ENCODE data around the gene ZBTB42. TPM values are rescaled to one million over a fixed set of nuclear protein-coding genes. Genes with fewer than 3 reads are reported as not detected.

Gene ZBTB42
- total and polyA plus RNA-seq, 2 of the 13 experiments (the other 11 are each of a cell fraction or from before 2014, with no cell fraction given) = 2.8 to 4.2 TPM

DNA sequence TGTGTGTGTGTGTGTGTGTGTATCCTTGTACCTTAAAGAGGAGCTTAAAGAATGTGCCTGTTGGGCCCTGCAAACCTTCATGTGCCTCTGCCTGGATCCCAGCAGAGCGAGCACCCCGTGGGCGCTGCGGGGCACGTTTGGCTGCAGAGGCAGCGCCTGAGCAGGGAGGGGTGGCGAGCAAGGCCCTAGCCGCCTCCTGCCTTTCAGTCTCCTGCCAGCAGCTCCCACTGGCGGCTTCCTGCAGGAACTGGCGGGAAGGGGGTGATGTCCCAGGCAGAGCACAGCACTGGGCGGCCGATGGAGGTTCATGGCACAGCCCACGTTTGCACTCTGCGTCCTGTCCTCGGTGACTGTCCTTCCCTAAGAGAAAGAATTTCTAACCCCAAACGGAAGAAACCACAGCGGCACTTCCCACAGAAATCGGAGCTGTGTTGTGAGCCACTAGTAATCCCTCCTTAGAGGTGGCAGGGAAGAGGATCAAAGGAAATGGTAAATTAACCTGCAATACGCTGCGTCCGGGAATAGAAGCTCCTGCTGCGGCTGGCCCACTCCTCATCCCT lies 19.8 kb downstream of the ZBTB42 start (continued):
- TF ChIP-seq, protein P1, sequence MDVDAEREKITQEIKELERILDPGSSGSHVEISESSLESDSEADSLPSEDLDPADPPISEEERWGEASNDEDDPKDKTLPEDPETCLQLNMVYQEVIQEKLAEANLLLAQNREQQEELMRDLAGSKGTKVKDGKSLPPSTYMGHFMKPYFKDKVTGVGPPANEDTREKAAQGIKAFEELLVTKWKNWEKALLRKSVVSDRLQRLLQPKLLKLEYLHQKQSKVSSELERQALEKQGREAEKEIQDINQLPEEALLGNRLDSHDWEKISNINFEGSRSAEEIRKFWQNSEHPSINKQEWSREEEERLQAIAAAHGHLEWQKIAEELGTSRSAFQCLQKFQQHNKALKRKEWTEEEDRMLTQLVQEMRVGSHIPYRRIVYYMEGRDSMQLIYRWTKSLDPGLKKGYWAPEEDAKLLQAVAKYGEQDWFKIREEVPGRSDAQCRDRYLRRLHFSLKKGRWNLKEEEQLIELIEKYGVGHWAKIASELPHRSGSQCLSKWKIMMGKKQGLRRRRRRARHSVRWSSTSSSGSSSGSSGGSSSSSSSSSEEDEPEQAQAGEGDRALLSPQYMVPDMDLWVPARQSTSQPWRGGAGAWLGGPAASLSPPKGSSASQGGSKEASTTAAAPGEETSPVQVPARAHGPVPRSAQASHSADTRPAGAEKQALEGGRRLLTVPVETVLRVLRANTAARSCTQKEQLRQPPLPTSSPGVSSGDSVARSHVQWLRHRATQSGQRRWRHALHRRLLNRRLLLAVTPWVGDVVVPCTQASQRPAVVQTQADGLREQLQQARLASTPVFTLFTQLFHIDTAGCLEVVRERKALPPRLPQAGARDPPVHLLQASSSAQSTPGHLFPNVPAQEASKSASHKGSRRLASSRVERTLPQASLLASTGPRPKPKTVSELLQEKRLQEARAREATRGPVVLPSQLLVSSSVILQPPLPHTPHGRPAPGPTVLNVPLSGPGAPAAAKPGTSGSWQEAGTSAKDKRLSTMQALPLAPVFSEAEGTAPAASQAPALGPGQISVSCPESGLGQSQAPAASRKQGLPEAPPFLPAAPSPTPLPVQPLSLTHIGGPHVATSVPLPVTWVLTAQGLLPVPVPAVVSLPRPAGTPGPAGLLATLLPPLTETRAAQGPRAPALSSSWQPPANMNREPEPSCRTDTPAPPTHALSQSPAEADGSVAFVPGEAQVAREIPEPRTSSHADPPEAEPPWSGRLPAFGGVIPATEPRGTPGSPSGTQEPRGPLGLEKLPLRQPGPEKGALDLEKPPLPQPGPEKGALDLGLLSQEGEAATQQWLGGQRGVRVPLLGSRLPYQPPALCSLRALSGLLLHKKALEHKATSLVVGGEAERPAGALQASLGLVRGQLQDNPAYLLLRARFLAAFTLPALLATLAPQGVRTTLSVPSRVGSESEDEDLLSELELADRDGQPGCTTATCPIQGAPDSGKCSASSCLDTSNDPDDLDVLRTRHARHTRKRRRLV (CRISPR knock-in tag; IDR thresholded peaks at IDR 0.05) = no peak
- peak; percentile 91 for TF ChIP-seq ZNF687 (CRISPR knock-in tag; IDR thresholded peaks at IDR 0.05)
- TF ChIP-seq, protein P2, sequence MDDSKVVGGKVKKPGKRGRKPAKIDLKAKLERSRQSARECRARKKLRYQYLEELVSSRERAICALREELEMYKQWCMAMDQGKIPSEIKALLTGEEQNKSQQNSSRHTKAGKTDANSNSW (CRISPR knock-in tag; IDR thresholded peaks at IDR 0.05; ENCODE audit: borderline replicate concordance) = no peak; the same call in 1 of the 2 replicates
- TF ChIP-seq JUND (CRISPR knock-in tag; IDR thresholded peaks at IDR 0.05) = peak; percentile 29; the same call in 1 of the 2 replicates
- TF ChIP-seq SKIL (CRISPR knock-in tag; IDR thresholded peaks at IDR 0.05; ENCODE audit: borderline replicate concordance) = peak; percentile 54; the same call in 1 of the 2 replicates
- 0 out of 2 replicates have a peak, but pooled peaks have one; percentile 13 for TF ChIP-seq RARA (CRISPR knock-in tag; IDR thresholded peaks at IDR 0.05)
- TF ChIP-seq ZNF609 (CRISPR knock-in tag; IDR thresholded peaks at IDR 0.05; ENCODE audit: borderline replicate concordance) = 0 out of 2 replicates have a peak, but pooled peaks have one; percentile 45
- no peak for TF ChIP-seq ATF4 (CRISPR knock-in tag; IDR thresholded peaks at IDR 0.05)
- TF ChIP-seq FOXC1 (CRISPR knock-in tag; IDR thresholded peaks at IDR 0.05; ENCODE audit: borderline replicate concordance) = no peak

All from HepG2 (cell line).